ENCODE measurements around the gene POLE.

POLE gene

DNA sequence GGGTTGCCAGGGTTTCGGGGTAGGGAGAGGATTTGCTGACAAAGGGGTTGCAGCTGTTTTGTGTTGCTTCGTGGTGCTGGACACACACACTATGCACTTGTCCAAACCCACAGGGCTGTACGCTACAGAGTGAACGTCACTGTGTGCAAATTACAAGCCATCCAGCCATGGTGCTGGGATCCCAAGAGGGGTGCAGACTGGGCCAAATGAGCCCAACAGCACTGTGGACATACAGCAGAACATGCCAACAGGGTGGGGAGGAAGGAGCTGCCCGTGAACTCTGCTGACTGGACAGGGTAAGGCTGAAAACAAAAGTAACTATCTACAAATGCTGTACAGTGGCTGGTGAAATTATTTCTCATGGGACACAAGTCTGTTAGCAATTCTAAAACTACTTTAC lies 25.2 kb downstream of the POLE start (continued):
- TF ChIP-seq SCRT1 (tag by site-specific recombination; IDR thresholded peaks at IDR 0.05; ENCODE audit: borderline replicate concordance) (no peak), KLF16 (tag by site-specific recombination; IDR thresholded peaks at IDR 0.05) (no peak), ZNF138 (tag by site-specific recombination; IDR thresholded peaks at IDR 0.05; ENCODE audit: borderline replicate concordance) (no peak), MYNN (tag by site-specific recombination; IDR thresholded peaks at IDR 0.05; ENCODE audit: borderline replicate concordance) (no peak), ZNF544 (tag by site-specific recombination; IDR thresholded peaks at IDR 0.05) (no peak), ZBTB21 (tag by site-specific recombination; IDR thresholded peaks at IDR 0.05) (no peak), ZNF629 (tag by site-specific recombination; IDR thresholded peaks at IDR 0.05) (no peak), ZNF555 (tag by site-specific recombination; conservative IDR thresholded peaks at IDR 0.05) (no peak)
- TF ChIP-seq, protein P1, sequence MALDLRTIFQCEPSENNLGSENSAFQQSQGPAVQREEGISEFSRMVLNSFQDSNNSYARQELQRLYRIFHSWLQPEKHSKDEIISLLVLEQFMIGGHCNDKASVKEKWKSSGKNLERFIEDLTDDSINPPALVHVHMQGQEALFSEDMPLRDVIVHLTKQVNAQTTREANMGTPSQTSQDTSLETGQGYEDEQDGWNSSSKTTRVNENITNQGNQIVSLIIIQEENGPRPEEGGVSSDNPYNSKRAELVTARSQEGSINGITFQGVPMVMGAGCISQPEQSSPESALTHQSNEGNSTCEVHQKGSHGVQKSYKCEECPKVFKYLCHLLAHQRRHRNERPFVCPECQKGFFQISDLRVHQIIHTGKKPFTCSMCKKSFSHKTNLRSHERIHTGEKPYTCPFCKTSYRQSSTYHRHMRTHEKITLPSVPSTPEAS (tag by site-specific recombination; IDR thresholded peaks at IDR 0.05) = no peak

DNA sequence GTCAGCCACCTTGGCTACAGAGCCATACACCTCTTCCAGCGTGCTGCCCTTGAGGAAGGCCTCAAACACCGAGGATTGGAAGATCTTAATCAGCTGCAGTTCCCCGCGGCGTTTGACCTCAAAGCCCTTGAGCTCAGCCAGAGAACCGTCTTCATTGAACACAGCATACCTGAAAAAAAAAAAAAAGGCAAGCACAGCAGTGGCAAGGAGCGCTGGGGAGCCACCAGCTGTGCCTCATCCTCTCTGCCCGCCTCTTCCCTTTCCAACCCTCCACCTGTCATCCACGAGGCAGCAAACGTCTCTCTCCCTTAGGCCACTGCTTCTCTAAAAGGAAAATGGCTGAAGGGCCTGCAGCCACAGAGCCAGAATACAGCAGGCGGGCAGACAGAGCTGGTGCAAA lies 26.1 kb downstream of the POLE start:
- H3K27ac ChIP-seq (ENCODE audit: extremely low read depth, low read depth, low read length) = no peak overlapping the region
- ChIA-PET CTCF (no interaction called here), POLR2A (no interaction called here)
- no peak overlapping the region for H3K4me3 ChIP-seq (ENCODE audit: low read depth, low read length)
- H3K4me1 ChIP-seq (ENCODE audit: control insufficient read depth, insufficient read depth, low read length) = no peaks in the 10 kb centered on the region
- TF ChIP-seq ZNF518A (tag by site-specific recombination; conservative IDR thresholded peaks at IDR 0.05; ENCODE audit: low read depth) = no peak
- no peak for TF ChIP-seq PRDM10 (tag by site-specific recombination; IDR thresholded peaks at IDR 0.05)
- no peak for TF ChIP-seq KLF10 (tag by site-specific recombination; IDR thresholded peaks at IDR 0.05)
- TF ChIP-seq ZNF571 (tag by site-specific recombination; IDR thresholded peaks at IDR 0.05) = no peak
- TF ChIP-seq, protein P2, sequence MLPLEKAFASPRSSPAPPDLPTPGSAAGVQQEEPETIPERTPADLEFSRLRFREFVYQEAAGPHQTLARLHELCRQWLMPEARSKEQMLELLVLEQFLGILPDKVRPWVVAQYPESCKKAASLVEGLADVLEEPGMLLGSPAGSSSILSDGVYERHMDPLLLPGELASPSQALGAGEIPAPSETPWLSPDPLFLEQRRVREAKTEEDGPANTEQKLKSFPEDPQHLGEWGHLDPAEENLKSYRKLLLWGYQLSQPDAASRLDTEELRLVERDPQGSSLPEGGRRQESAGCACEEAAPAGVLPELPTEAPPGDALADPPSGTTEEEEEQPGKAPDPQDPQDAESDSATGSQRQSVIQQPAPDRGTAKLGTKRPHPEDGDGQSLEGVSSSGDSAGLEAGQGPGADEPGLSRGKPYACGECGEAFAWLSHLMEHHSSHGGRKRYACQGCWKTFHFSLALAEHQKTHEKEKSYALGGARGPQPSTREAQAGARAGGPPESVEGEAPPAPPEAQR (tag by site-specific recombination; IDR thresholded peaks at IDR 0.05) = no peak
- TF ChIP-seq TSHZ1 (tag by site-specific recombination; IDR thresholded peaks at IDR 0.05; ENCODE audit: borderline replicate concordance) = no peak
- TF ChIP-seq ZNF223 (tag by site-specific recombination; IDR thresholded peaks at IDR 0.05) = no peak
- no peak for TF ChIP-seq ZNF19 (tag by site-specific recombination; IDR thresholded peaks at IDR 0.05; ENCODE audit: low read depth)
- TF ChIP-seq, protein P3, sequence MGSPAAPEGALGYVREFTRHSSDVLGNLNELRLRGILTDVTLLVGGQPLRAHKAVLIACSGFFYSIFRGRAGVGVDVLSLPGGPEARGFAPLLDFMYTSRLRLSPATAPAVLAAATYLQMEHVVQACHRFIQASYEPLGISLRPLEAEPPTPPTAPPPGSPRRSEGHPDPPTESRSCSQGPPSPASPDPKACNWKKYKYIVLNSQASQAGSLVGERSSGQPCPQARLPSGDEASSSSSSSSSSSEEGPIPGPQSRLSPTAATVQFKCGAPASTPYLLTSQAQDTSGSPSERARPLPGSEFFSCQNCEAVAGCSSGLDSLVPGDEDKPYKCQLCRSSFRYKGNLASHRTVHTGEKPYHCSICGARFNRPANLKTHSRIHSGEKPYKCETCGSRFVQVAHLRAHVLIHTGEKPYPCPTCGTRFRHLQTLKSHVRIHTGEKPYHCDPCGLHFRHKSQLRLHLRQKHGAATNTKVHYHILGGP (tag by site-specific recombination; IDR thresholded peaks at IDR 0.05) = no peak
- TF ChIP-seq ZEB2 (tag by site-specific recombination; IDR thresholded peaks at IDR 0.05) = no peak
- TF ChIP-seq ZNF623 (tag by site-specific recombination; IDR thresholded peaks at IDR 0.05) = no peak
- peaks cover 47 to 100% of the 10 kb centered on the region in 2 experiments for H3K36me3 ChIP-seq (ENCODE audit: control insufficient read depth in 2 of 2, insufficient read depth in 1 of 2, low read length in 2 of 2)
- no peaks in the 10 kb centered on the region for H3K9me3 ChIP-seq (ENCODE audit: control insufficient read depth, insufficient read depth, low read depth, low read length)

All from HEK293 (cell line).